Measurements from ENCODE around the gene AHCYL1. TPM values are rescaled to one million over a fixed set of nuclear protein-coding genes. Genes with fewer than 3 reads are reported as not detected.

The AHCYL1 gene
- total RNA-seq, 4 donors from 2014 or later = 51.2 to 96.4 (median 80.9) TPM

GRCh38 chr1:110032327-110032726, 47.8 kb downstream of the AHCYL1 start:
- no peaks in the 10 kb centered on the region for H3K9me3 ChIP-seq
- no peak for DNase-seq
- no peak overlapping the region for H3K27ac ChIP-seq
- no peaks in the 10 kb centered on the region for H3K27me3 ChIP-seq
- peaks cover 0 to under 1% (median 0%) of the 10 kb centered on the region in 3 donors for H3K36me3 ChIP-seq
- H3K4me3 ChIP-seq = no peak overlapping the region
- H3K4me1 ChIP-seq = peaks cover 0 to 23% (median 8%) of the 10 kb centered on the region in 4 donors
- no peak for TF ChIP-seq POLR2A (IDR thresholded peaks at IDR 0.05)
- no peak for TF ChIP-seq CTCF (IDR thresholded peaks at IDR 0.05)

- DNase-seq = no peak
- H3K36me3 ChIP-seq = peaks cover 0 to 10% (median 0%) of the 10 kb centered on the region in 3 donors
- no peak overlapping the region for H3K4me3 ChIP-seq
- TF ChIP-seq CTCF (IDR thresholded peaks at IDR 0.05) (no peak), POLR2A (IDR thresholded peaks at IDR 0.05) (no peak)
- no peaks in the 10 kb centered on the region for H3K9me3 ChIP-seq
- no peaks in the 10 kb centered on the region for H3K27me3 ChIP-seq
- peaks cover 0 to 23% (median 8%) of the 10 kb centered on the region in 4 donors for H3K4me1 ChIP-seq
- peak overlapping the region in 2 of 4 donors; percentile 73 to 94 for H3K27ac ChIP-seq
These were observed 48.9 kb downstream of the AHCYL1 start for GRCh38 chr1:110033421-110033820.

GRCh38 chr1:110034040-110034450, 49.5 kb downstream of the AHCYL1 start:
- H3K4me1 ChIP-seq = peaks cover 0 to 23% (median 8%) of the 10 kb centered on the region in 4 donors

GRCh38 chr1:110034451-110035235, 50.1 kb downstream of the AHCYL1 start, which contains the start of gene STRIP1:
TSS of gene STRIP1 (plus strand) at chr1:110034624. CDS start at chr1:110034638, 14 bp downstream.
- TF ChIP-seq CTCF (IDR thresholded peaks at IDR 0.05) (no peak), POLR2A (IDR thresholded peaks at IDR 0.05) (peak; percentile 53 to 76)
- Histone ChIP-seq H3K4me3 (peak within 1 kb of the TSS; percentile 66 to 100 (median 84)), H3K27ac (peak within 1 kb of the TSS; percentile 71 to 94 (median 83)), H3K4me1 (peaks cover 0 to 23% (median 8%) of the 10 kb centered on the region in 4 donors), H3K36me3 (peaks cover 0 to 23% (median 0%) of the 10 kb centered on the region in 3 donors), H3K9me3 (no peaks in the 10 kb centered on the region), H3K27me3 (no peaks in the 10 kb centered on the region)
- DNase-seq = peak; percentile 90 to 97 (median 93)

More at GRCh38 chr1:110034040-110034450, 49.5 kb downstream of the AHCYL1 start:
- Histone ChIP-seq H3K36me3 (peaks cover 0 to 17% (median 0%) of the 10 kb centered on the region in 3 donors), H3K4me3 (peak overlapping the region; percentile 66 to 100 (median 84)), H3K27ac (peak overlapping the region; percentile 71 to 94 (median 83)), H3K9me3 (no peaks in the 10 kb centered on the region), H3K27me3 (no peaks in the 10 kb centered on the region)
- TF ChIP-seq CTCF (IDR thresholded peaks at IDR 0.05) (no peak), POLR2A (IDR thresholded peaks at IDR 0.05) (no peak)
- DNase-seq = no peak

GRCh38 chr1:110035236-110035752, 50.7 kb downstream of the AHCYL1 start:
- H3K27ac ChIP-seq = peak overlapping the region; percentile 71 to 94 (median 83)
- TF ChIP-seq POLR2A (IDR thresholded peaks at IDR 0.05) = no peak
- no peak for TF ChIP-seq CTCF (IDR thresholded peaks at IDR 0.05)
- no peaks in the 10 kb centered on the region for H3K27me3 ChIP-seq
- no peaks in the 10 kb centered on the region for H3K9me3 ChIP-seq
- peaks cover 0 to 23% (median 8%) of the 10 kb centered on the region in 4 donors for H3K4me1 ChIP-seq
- H3K36me3 ChIP-seq = peaks cover 0 to 29% (median 0%) of the 10 kb centered on the region in 3 donors
- no peak for DNase-seq
- peak overlapping the region; percentile 66 to 100 (median 84) for H3K4me3 ChIP-seq
